ENCODE results near the gene SPTLC2.
A peak's percentile ranks its signal among the peaks of the same experiment; 100 is the strongest.

SPTLC2 gene

GRCh38 chr14:77457115-77457521, 159.3 kb downstream of the SPTLC2 start:
- no peak for DNase-seq (ENCODE audit: low read depth)
- H3K4me3 ChIP-seq (ENCODE audit: low read depth, low read length), result peak overlapping the region; percentile 81
- TF ChIP-seq CTCF (IDR thresholded peaks at IDR 0.05; ENCODE audit: low read depth, low read length), result no peak
- TF ChIP-seq MAX (IDR thresholded peaks at IDR 0.05; ENCODE audit: low read depth, low read length), result no peak
- no peak for TF ChIP-seq MYC (IDR thresholded peaks at IDR 0.05; ENCODE audit: low read depth, low read length)
- TF ChIP-seq POLR2A (IDR thresholded peaks at IDR 0.05; ENCODE audit: extremely low read depth, insufficient read length), result no peak
